B cell (primary cell): Measurements from ENCODE around the gene DUSP5.

Experiments used
- EZH2 ChIP-seq: IDR thresholded peaks from 2 replicates; pipeline ENCODE4 v1.6.1; 2012; ENCODE audit warnings: borderline replicate concordance, low read depth, mild to moderate bottlenecking, moderate library complexity, low read length; ENCODE audit not compliant: insufficient read depth, poor library complexity, severe bottlenecking
- TF ChIP-seq, protein P1 (sequence below): fragments of 200-600 bp; IDR thresholded peaks from one replicate; pipeline ENCODE4 v1.8.0; 2022; ENCODE audit warnings: antibody characterized with exemption, mild to moderate bottlenecking

DNA sequence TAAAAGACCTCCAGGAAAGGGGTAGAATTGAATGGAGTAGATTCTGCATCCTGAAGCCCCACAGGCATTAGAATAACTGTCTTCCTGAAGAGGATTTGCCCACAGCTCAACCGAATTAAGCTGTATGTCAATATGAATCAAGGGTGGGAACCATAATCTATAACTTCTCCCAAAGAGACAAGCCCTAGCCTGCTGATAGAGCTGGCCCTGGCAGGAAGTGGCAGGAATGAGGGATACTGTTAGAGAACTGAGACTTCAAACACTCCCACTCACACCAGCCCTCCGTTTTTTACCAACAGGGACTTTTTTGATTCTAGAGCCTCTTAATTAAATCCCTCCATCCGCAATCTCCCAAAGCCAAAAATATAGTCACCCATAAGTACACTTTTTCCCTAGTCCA, 12.2 kb upstream of the DUSP5 start:
- no peak for TF ChIP-seq EZH2
- TF ChIP-seq, protein P1, sequence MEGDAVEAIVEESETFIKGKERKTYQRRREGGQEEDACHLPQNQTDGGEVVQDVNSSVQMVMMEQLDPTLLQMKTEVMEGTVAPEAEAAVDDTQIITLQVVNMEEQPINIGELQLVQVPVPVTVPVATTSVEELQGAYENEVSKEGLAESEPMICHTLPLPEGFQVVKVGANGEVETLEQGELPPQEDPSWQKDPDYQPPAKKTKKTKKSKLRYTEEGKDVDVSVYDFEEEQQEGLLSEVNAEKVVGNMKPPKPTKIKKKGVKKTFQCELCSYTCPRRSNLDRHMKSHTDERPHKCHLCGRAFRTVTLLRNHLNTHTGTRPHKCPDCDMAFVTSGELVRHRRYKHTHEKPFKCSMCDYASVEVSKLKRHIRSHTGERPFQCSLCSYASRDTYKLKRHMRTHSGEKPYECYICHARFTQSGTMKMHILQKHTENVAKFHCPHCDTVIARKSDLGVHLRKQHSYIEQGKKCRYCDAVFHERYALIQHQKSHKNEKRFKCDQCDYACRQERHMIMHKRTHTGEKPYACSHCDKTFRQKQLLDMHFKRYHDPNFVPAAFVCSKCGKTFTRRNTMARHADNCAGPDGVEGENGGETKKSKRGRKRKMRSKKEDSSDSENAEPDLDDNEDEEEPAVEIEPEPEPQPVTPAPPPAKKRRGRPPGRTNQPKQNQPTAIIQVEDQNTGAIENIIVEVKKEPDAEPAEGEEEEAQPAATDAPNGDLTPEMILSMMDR = no peak
